IPS DF 4.7 (cell line): Measurements from ENCODE around the gene PTPRE.

Experiments
- DNase-seq: peaks from one replicate; pipeline ENCODE4 v3.0.0-alpha.2; 2013; ENCODE audit warnings: low spot score; ENCODE audit errors: extremely low read depth

Gene PTPRE

DNA sequence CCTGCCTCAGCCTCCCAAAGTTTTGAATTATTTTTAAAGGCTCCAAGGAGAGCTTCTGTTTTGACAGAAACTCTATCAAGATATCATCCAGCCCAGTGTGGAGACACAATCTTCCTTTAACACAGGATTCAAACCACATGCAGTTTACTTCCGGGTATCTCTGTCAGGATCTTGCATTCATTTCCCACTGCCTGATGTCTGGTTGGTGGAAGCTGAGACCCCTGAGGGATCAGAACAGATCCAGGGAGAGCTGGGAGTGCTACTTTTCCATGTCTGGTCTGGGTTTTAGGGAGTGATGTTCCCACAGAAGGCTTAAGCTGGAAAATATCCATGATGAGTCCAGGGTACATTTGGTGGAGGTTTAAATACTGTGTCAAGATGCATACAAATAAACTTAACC lies 16.7 kb downstream of the PTPRE start:
- DNase-seq = no peak

DNA sequence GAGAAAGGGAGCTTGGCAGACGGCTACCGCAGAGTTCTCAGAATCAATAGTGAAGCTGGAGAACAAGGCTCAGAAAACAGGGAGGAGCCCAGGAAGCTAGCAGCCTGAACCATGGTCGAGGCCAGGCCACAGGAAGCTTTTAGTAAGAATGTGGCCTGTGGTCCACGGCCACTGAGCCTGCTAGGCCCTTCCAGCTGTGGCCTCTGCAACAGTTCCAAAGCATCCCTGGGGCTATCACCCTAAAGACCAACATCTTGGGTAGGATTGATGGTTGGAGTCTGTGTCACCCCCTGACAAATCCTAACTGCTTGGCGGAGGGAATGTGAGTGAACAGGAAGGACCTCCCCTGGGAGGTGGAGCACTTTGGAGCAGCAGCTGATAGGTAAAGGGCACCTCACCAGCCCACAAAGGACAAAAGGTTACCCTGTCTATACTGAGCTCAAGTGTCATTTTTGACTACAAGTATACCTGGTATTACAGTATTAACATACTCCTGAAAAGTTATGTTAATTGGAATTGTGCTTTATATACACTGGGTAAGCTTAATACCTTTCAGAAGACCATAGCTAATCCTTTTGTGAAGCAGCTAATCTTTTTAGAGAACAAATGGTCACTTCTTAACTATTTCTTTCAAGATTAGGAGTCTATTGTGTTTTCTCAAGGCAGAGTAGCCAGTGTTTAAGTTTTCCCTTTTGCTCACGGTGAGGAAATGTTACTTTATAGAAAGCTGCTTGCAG lies 18.7 kb downstream of the PTPRE start:
- DNase-seq = no peak

DNA sequence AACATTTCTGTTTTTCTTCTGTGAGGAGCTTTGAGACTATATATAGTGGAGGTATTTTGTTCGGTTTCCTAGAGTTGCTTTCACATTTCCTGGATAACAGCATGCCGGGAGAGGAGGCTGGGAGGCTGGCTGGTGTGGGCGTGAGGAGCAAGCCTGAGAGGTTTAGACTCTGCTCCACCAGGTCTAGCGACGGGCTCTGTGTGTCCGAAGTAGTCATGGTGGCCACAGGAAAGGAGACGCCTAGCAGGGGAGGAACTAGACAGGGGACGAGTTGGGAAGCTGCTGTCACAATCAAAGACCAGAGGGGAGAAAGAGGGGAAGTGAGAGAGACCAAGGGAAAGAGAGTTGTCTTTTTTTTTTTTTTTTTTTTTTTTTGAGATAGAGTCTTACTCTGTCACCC lies 19.6 kb downstream of the PTPRE start:
- DNase-seq = no peak

DNA sequence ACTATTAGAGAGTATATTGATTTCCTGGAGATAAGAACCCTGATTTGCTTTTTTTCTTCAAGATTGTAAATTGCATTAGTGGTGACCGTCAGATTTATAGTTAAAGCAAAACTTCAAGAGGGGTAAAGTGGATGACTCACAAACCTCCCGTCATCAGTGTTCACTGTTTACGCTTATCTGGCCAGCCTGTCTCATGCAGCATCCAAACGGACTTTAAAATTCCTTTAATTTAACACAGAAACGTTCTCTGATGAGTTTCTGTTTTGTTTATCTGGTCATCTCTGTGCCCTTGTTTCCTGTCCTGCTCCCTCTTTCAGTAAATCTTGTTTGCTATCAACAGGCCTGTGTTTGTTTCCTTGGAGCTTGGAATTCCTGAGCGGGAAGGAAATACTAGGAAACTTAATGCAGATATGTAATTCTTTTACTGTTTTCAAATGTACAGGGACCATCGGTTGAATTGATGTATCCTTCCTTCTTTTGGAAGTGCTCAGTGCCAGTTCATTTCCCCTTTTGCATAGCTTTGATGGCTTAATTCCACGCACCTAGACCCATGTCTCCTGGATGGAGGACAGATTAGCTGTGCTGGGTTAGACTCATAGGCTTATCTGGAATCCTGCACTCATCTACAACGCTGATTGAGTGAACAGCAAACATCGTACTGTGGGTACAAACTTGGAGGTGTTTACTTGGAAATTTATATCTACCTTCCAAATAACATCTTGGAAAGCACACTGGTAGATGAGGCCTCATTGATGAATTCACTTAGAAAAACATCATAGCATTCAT lies 21.3 kb downstream of the PTPRE start:
- no peak for DNase-seq

DNA sequence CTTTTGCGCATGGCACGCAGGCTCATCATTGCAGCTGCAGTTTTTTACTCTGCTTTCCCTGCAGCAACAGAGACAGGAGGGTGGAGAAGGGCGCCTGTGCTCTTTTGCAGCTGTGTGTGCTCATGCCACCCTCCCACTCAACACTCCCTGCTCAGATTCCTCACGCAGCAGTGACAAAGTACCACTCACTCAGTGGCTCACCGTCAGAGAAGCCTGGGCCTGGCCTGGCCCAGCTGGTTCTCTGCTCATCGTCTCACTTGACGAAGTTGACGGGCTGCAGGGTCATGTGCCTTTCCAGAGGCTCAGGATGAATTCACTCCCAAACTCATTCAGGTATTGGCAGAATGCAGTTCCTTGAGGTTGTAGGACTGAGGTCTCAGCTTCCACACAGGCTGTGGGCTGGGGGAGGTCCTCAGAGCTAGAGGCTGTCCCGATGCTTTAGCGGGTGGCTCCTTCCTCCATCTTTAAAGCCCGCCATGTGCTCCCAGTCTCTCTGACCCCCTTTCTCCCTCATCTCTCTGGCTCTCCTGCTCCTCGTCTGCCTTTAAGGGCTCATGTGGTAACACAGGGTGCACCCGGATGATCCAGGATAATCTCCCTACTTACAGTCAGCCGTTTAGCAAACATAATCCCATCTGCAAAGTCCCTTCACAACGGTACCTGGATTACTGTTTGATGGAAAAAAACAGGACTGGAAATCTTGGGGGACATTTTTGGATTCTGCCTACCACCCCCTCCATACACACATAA lies 25.8 kb downstream of the PTPRE start:
- DNase-seq = no peak

DNA sequence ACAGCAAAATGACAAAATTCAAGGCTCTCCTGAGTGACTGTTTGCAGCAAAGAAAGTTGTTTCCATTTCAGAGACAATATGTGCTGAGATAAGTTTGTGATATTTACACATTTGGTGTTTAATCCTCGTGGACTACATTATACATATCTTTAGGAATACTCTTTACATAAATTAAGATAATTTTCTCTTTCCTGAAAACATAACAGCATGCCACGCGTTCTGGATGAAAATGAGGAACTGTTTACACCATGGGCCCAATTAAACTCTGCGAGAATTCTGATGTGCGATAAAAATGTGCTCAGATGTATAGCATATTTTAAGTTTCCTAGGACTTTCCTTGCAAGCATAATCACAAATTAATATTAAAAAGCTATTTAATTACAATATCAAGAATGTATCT lies 26.4 kb downstream of the PTPRE start:
- no peak for DNase-seq

DNA sequence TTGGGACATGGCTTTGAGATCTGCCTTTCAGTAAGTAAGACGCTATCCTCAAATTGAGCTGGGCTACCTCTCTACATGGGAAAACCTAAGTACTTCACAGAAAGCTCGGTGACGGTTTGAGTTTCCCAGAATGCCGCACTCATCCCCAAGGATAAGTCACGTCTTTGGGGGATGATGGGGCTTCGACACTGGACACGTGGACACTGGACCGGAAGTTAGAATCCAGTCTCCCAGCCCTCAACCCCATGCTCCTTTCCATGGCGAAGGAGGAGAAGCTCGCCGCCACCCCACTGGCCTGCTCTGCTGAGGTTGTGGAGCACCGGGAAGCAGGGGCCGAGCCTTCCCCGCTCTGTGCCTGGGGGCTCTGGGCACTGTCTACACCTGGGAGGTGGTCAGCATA lies 27.5 kb downstream of the PTPRE start:
- no peak for DNase-seq

DNA sequence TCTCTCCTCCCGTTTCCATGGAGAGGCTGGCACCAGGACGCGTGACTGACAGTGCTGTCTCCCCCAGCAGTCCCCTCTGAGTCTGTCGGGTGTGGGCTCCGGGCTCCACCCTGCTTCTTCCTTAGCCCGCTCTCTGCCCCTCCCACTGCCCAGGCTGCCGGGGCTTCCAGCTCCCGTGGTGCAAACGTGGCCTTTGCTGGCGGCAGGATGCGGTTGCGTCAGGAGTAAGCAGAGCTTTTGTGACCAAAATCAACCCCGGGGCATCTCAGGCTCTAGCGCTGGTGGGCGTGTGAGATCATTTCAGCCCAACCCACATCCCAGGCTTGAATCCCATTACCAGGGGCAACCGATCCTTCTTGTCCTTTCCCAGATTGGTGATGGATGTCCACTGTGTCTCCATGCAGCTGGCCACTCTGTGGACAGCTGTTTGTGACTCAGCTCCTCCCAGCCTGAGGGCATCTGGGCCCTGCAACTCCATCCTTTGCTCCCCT lies 28.2 kb downstream of the PTPRE start:
- no peak for DNase-seq

DNA sequence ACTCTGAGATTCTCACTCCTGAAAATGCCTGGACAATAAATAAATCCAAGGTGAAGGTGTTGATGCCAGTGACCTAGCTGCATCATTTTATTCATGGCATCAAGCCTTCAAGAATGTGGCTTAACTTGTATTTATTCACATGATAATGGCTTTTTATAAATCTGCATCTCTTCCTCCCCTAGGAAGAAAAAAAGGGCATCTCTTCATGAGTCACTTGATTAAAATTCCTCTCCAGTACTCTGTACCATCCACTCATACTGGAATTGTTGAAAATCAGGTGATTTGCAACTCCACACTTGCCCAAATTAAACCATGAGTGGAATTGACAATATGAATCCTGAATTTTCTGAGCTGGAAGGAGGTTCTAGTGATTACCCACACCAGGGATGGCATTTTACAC lies 30.2 kb downstream of the PTPRE start:
- no peak for DNase-seq

DNA sequence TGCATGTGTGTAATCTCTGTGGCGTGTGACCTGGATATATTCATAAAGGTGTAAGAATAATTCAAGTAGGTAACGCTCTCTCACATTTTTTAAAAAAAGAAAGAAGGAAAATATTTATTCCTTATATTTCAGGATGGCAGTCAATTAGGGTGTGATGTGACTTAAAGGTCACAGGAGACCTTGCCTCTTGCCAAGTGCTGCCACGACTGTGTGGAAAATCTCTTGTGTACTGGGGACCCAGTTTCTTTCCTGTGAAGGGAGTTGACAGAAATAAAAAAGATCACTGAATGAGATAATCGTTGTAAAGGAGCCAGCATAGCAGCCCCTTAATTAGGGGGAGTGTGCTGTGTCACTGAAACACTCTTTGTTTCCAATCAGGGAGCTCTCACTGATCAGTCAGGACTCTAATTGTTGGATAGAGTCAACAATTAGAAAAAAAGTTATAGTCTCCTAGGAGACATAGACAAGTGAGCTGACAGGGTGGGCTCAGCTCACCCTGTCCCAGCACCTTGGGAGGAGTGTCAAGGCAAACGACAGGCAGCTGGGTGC lies 31.1 kb downstream of the PTPRE start:
- DNase-seq = no peak

DNA sequence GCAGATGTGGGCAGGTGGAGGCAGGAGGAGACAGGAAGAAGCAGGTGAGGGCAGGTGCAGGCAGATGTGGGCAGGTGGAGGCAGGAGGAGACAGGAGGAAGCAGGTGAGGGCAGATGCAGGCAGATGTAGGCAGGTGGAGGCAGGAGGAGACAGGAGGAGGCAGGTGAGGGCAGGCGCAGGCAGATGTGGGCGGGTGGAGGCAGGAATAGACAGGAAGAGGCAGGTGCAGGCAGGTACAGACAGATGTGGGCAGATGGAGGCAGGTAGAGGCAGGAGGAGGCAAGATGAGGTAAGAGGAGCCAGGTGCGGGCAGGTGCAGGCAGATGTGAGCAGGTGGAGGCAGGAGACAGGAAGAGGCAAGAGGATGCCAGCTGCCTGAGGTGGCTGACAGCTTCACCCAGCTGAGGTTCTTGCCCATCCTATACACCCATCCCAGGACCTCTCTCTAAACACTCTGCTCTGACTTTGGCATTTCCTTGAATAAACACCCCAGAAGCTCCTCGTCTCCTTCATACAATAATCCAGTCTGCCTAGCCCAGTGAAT lies 33.0 kb downstream of the PTPRE start:
- DNase-seq = no peak

DNA sequence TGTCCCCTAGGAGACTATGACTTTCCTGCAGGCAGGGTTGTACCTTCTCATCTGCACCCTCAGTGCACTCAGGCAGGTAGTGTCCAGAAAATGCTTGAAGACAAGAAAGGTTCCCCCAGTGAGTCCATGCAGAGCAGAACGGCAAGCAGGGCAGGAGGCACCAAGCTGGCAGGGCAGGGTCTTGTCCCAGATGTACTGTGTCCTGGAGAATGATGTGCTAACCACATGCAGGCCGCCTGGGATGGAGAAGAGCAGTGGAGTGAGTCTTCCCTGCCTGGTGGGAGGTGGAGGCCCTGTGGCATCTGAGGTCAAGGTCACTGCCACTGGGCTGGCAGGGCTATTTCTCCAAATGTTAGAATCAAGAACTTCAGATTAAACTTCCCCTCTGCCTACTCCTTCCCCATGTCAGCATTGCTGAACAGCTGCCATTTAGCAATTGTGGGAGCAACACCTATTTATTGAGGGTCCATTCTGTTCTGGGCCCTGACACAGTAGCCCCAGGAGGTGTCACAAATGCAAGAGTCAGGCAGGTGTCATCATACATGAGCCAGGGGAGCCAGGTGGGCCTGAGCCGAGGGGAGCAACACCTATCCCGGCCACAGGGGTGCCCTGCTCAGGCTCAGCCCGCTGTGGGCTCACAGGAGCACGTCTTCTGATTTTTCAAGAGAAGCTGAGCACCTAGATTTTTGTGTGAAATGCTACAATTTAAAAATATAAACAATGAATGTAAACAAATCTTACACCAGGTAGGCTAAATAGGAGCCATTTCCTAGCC lies 34.1 kb downstream of the PTPRE start:
- DNase-seq = no peak

DNA sequence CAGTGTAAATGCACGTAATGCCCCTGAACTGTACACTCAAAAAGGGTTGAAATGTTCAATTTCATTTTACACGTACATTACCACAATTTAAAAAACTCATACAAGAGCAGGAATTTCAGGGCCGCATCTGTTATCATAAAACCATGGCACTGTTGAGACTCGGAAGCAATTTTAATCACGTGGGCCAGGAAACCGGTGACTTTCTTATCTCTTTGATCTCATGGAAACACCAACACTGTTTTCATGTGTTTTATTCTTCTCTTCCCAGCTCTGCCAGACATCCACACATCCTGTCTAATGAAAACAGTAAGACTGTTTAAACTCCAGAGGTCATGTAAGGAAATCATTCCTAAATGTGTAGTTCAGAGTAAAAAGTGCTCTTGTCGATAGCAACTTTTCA lies 35.9 kb downstream of the PTPRE start:
- no peak for DNase-seq

DNA sequence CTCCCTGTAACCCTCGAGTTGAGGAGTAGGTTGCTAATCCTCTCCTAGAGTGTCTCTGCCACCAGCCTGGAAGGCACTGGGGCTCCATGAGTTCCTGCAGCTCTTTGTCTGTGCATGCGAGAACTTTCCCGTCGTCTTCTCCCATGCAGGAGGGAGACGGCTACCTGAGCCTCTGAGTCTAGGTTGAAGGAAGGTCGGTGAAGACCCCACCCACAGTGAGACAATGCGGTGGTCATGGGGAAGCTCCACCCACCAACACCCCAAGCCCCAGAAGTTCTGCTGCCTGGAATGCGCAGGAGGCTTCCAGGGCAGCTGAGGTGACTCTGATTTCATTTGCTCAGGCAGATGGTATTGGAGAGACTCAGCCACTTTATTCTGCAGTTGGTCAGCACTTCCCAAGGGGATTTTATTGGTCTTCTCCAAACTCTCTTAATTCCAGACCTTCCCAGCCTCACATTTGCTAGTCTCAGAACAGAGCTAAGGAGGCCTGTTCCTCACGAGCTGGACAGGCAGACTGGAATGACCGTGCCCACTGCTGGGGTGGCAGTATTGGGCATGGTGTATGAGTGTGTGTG lies 36.5 kb downstream of the PTPRE start:
- no peak for DNase-seq

DNA sequence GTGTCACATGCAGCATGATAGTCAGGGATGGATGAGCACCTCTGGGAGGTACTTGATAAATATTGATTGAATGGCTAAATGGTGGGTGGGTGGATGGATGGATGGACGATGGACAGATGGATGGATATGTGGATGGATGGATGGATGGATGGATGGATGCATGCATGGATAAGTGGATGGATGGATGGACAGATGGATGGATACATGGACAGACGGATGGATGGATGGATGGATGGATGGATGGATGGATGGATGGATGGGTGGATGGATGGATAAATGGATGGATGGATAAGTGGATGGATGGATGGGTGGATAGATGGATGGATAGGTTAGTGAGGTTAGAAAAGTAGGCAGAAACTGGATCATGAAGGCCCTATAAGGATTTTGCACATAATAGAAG lies 37.4 kb downstream of the PTPRE start:
- no peak for DNase-seq

DNA sequence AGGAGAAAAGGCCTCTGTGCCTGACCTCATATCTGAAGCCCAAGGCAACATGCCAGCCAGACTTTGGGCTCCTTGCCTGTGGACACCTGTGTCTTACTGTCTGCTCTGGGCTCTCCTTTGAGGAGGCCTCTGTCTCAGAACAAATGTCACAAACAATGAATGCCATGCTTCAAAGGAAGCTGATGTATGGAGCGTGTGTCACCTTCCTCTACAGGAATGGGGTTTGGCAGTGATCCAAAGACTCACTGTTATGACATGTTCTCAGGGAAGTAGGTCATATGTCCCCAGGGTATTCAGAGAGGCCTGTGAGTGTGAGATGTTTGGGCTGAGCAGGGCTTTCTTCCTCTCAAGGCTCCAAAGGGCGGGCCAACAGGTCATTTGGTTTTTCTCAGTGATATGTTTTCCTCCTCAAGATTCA lies 38.4 kb downstream of the PTPRE start:
- DNase-seq = no peak

DNA sequence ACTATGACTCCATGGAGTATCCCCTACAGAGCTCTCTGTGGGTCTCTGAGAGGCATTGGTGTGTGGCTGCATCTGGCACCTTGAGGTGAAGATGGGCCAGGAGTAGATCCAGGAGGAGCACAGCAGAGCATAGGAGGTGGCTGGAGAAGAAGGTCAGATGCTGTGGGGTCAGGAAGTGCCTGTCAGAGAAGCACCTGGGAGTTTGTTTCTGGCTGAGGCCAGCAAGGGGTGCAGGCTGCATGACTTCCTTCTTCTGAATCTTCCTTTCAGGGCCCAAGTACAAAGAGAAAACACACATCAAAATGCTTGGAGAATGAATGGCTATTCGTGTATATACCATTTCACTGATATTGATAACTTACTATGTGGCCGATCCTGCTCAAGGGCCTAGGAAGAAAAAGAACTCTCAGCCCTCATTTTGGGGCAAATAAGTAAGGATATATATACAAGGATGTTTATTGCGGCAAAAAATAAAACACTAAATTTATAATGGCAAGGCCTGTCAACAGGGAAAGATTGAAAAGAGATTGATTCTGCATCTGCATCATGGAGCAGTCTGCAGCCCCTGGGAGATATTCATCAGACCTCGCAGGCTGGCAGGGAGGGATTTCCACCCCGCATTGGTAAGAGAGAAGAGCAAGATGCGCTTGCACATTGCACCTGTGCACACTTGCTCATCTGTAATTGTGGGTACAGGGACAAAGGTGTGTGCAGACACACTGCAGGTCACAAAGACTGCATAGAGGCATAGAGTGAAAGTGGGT lies 39.2 kb downstream of the PTPRE start:
- DNase-seq = no peak

DNA sequence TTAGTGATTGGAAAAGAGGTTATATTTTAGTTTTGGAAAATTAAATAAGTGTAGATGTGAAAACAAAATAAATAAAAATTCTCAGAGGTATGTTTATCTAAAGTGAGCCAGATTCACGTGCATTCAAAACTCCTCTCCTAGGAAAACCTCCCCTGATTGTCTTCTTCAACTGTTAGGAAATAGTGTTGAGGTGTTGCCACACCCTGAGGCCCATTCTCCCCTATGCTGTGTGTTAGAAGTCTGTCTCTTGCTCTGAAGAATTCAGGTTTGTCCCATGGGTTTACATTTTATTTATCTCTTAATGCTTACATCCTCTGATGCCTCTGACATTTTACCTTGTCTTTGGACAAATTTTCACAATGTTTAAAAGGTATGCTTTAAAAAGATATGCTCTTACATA lies 40.3 kb downstream of the PTPRE start:
- DNase-seq = no peak

DNA sequence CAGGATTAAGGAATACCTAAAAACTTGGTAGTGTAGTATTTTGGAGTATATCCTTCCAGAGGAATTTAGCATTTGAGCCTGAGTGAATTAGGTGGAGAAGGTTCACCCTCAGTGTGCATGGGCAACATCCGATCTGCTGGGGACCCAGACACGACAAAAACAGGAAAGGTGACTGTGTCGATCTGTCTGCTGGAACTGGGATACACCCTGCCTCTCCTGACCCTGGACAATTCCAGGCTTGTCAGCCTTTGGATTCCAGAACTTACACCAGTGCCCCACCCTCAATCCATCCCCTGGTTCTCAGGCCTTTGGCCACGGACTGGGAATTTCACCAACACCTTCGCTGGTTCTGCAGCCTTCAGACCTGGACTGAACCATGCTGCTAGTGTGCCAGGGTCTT lies 41.9 kb downstream of the PTPRE start:
- no peak for DNase-seq

DNA sequence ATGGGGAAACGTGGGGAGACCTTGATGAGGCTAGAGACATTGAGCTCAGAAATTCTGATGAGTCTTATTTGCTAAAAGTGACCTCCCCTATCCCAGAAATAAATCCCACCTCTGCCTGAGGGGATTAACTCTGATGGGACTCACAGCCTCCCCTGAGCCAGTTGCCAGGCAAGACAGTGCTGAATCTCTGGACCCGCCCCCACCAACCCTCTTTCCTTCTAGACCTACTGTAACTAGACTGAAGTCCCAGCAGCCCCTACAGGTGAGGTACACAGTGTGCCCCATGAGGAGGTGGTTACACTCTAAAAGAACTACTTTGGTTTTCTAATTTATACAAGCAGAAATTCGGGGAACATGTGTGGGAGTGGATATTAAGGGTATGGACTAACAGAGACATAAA lies 42.9 kb downstream of the PTPRE start:
- no peak for DNase-seq
